Measurements from ENCODE around the gene PARL.

GRCh38 chr3:183884427-183885296, at the start of gene PARL:
- peak; percentile 95 for TF ChIP-seq CTCF (IDR thresholded peaks at IDR 0.05)
- TF ChIP-seq ZFX (IDR thresholded peaks at IDR 0.05; ENCODE audit: borderline replicate concordance): no peak
